HG03025 (cell line): Measurements from ENCODE around the gene NAA40.

Experiments used
- ATAC-seq: cut with Tn5 transposase; IDR thresholded peaks from one replicate; pipeline ENCODE4 v1.9.1; 2021; ENCODE audit warnings: mild to moderate bottlenecking, moderate library complexity; ENCODE audit not compliant: unreplicated experiment, low FRiP score

NAA40 gene

GRCh38 chr11:63979426-63979825, 40.6 kb downstream of the NAA40 start:
- ATAC-seq: no peak

- ATAC-seq: peak; percentile 32
Measured at GRCh38 chr11:63985812-63986155, 47.0 kb downstream of the NAA40 start.

- ATAC-seq: peak; percentile 79
Measured at GRCh38 chr11:63986156-63986931, 47.5 kb downstream of the NAA40 start, which contains the start of gene OTUB1. Gene OTUB1 (plus strand): TSS chr11:63986438. CDS start chr11:63986457, 19 bp downstream.

GRCh38 chr11:63986932-63987513, 48.2 kb downstream of the NAA40 start:
- ATAC-seq: peak; percentile 4

GRCh38 chr11:63991558-63991957, 52.8 kb downstream of the NAA40 start:
- ATAC-seq: no peak

- no peak for ATAC-seq
Measured at GRCh38 chr11:63993100-63993499, 54.3 kb downstream of the NAA40 start.

- no peak for ATAC-seq
Measured at GRCh38 chr11:63993993-63994392, 55.2 kb downstream of the NAA40 start.

- ATAC-seq: no peak
Measured at GRCh38 chr11:63996512-63996911, 57.7 kb downstream of the NAA40 start.

- no peak for ATAC-seq
Measured at GRCh38 chr11:63997104-63997700, 58.4 kb downstream of the NAA40 start.

- no peak for ATAC-seq
Measured at GRCh38 chr11:63997801-63998337, 59.1 kb downstream of the NAA40 start.

GRCh38 chr11:63998558-63999348, 60.0 kb downstream of the NAA40 start:
- ATAC-seq: no peak

- ATAC-seq: no peak
Measured at GRCh38 chr11:63999349-64000025, 60.7 kb downstream of the NAA40 start.

- ATAC-seq: peak; percentile 46
Measured at GRCh38 chr11:64000026-64000739, 61.4 kb downstream of the NAA40 start.

- no peak for ATAC-seq
Measured at GRCh38 chr11:64000740-64001483, 62.1 kb downstream of the NAA40 start.

- no peak for ATAC-seq
Measured at GRCh38 chr11:64001484-64002420, 63.0 kb downstream of the NAA40 start.

- no peak for ATAC-seq
Measured at GRCh38 chr11:64003807-64004589, 65.2 kb downstream of the NAA40 start.

- ATAC-seq: no peak
Measured at GRCh38 chr11:64004590-64004984, 65.8 kb downstream of the NAA40 start.
